ENCODE data around the gene HLA-DRA.

- TF ChIP-seq ZNF274 (IDR thresholded peaks at IDR 0.05; ENCODE audit: low read depth, low read length) (no peak), SUZ12 (IDR thresholded peaks at IDR 0.05; ENCODE audit: extremely low read depth, insufficient read depth, insufficient read length) (no peak), YY1 (IDR thresholded peaks at IDR 0.05; ENCODE audit: insufficient read depth, insufficient read length) (no peak)
Measured at GRCh38 chr6:32488083-32488482, 48.4 kb downstream of the HLA-DRA start.
